ENCODE measurements around the gene DLG5. TPM values are rescaled to one million over a fixed set of nuclear protein-coding genes. Genes with fewer than 3 reads are reported as not detected.

DLG5 gene
- total RNA-seq, 4 donors from 2014 or later = 40.6 to 134 (median 61.5) TPM

GRCh38 chr10:77884181-77884580 is 42.4 kb downstream of the DLG5 start:
- no peaks in the 10 kb centered on the region for H3K9me3 ChIP-seq
- no peaks in the 10 kb centered on the region for H3K36me3 ChIP-seq
- no peak for DNase-seq
- H3K4me1 ChIP-seq = peaks cover 0 to 37% (median 0%) of the 10 kb centered on the region in 4 donors
- no peaks in the 10 kb centered on the region for H3K27me3 ChIP-seq
- H3K4me3 ChIP-seq = no peak overlapping the region
- no peak overlapping the region for H3K27ac ChIP-seq
- TF ChIP-seq CTCF (IDR thresholded peaks at IDR 0.05) (no peak), POLR2A (IDR thresholded peaks at IDR 0.05) (no peak)

- Histone ChIP-seq H3K36me3 (no peaks in the 10 kb centered on the region), H3K9me3 (no peaks in the 10 kb centered on the region), H3K4me3 (no peak overlapping the region), H3K27me3 (no peaks in the 10 kb centered on the region), H3K27ac (peak overlapping the region in 1 of 4 donors; percentile 10), H3K4me1 (peaks cover 0 to 23% (median 7%) of the 10 kb centered on the region in 4 donors)
- peak in 1 of 3 donors; percentile 59 for DNase-seq
- TF ChIP-seq POLR2A (IDR thresholded peaks at IDR 0.05) (no peak), CTCF (IDR thresholded peaks at IDR 0.05) (no peak)
Observed at GRCh38 chr10:77881636-77882035, 44.9 kb downstream of the DLG5 start.

- Histone ChIP-seq H3K27me3 (no peaks in the 10 kb centered on the region), H3K27ac (peak overlapping the region in 1 of 4 donors; percentile 10), H3K9me3 (no peaks in the 10 kb centered on the region), H3K4me1 (peaks cover 0 to 19% (median 7%) of the 10 kb centered on the region in 4 donors), H3K4me3 (no peak overlapping the region), H3K36me3 (no peaks in the 10 kb centered on the region)
- TF ChIP-seq CTCF (IDR thresholded peaks at IDR 0.05) (no peak), POLR2A (IDR thresholded peaks at IDR 0.05) (no peak)
- no peak for DNase-seq
Observed at GRCh38 chr10:77881222-77881621, 45.3 kb downstream of the DLG5 start.

- Histone ChIP-seq H3K4me1 (peaks cover 0 to 17% (median 7%) of the 10 kb centered on the region in 4 donors), H3K4me3 (no peak overlapping the region), H3K27ac (no peak overlapping the region), H3K27me3 (no peaks in the 10 kb centered on the region), H3K9me3 (no peaks in the 10 kb centered on the region), H3K36me3 (no peaks in the 10 kb centered on the region)
- no peak for DNase-seq
- TF ChIP-seq CTCF (IDR thresholded peaks at IDR 0.05) (no peak), POLR2A (IDR thresholded peaks at IDR 0.05) (no peak)
Observed at GRCh38 chr10:77879710-77880109, 46.8 kb downstream of the DLG5 start.

GRCh38 chr10:77879065-77879464 is 47.5 kb downstream of the DLG5 start:
- no peak overlapping the region for H3K27ac ChIP-seq
- no peaks in the 10 kb centered on the region for H3K9me3 ChIP-seq
- H3K27me3 ChIP-seq = no peaks in the 10 kb centered on the region
- DNase-seq = no peak
- H3K4me1 ChIP-seq = peaks cover 2 to 24% (median 9%) of the 10 kb centered on the region in 4 donors
- no peaks in the 10 kb centered on the region for H3K36me3 ChIP-seq
- no peak overlapping the region for H3K4me3 ChIP-seq
- TF ChIP-seq POLR2A (IDR thresholded peaks at IDR 0.05) (no peak), CTCF (IDR thresholded peaks at IDR 0.05) (no peak)

Data from Peyer's patch (tissue), 4 donors.